ENCODE results near the gene SPEM1.

SPEM1 gene

GRCh38 chr17:7443499-7444485 is 23.7 kb downstream of the SPEM1 start:
- in situ Hi-C loops (cut with MboI; ENCODE audit: low sequenced_read_pairs, unreplicated experiment) = no loop called here
- DNase-seq (ENCODE audit: low spot score) = no peak
- TF ChIP-seq CTCF (IDR thresholded peaks at IDR 0.05; ENCODE audit: borderline replicate concordance, control extremely low read depth, extremely low read depth, insufficient read depth, missing control alignments) = no peak

- no peak for TF ChIP-seq CTCF (IDR thresholded peaks at IDR 0.05; ENCODE audit: borderline replicate concordance, control extremely low read depth, extremely low read depth, insufficient read depth, missing control alignments)
- in situ Hi-C loops (cut with MboI; ENCODE audit: low sequenced_read_pairs, unreplicated experiment) = no loop called here
- peak; percentile 80 for DNase-seq (ENCODE audit: low spot score)
Observed at GRCh38 chr17:7444682-7445618, 24.8 kb downstream of the SPEM1 start, which contains the start of gene CHRNB1. TSS of gene CHRNB1 (plus strand) at chr17:7445061. CDS start at chr17:7445128, 67 bp downstream.

GRCh38 chr17:7445619-7445968 is 25.5 kb downstream of the SPEM1 start:
- DNase-seq (ENCODE audit: low spot score) = peak; percentile 66
- in situ Hi-C loops (cut with MboI; ENCODE audit: low sequenced_read_pairs, unreplicated experiment) = no loop called here

GRCh38 chr17:7448461-7448860 is 28.3 kb downstream of the SPEM1 start:
- DNase-seq (ENCODE audit: low spot score) = no peak
- in situ Hi-C loops (cut with MboI; ENCODE audit: low sequenced_read_pairs, unreplicated experiment) = no loop called here
- no peak for TF ChIP-seq CTCF (IDR thresholded peaks at IDR 0.05; ENCODE audit: borderline replicate concordance, control extremely low read depth, extremely low read depth, insufficient read depth, missing control alignments)

More at GRCh38 chr17:7445619-7445968, 25.5 kb downstream of the SPEM1 start:
- no peak for TF ChIP-seq CTCF (IDR thresholded peaks at IDR 0.05; ENCODE audit: borderline replicate concordance, control extremely low read depth, extremely low read depth, insufficient read depth, missing control alignments)

- TF ChIP-seq CTCF (IDR thresholded peaks at IDR 0.05; ENCODE audit: borderline replicate concordance, control extremely low read depth, extremely low read depth, insufficient read depth, missing control alignments) = no peak
- no peak for DNase-seq (ENCODE audit: low spot score)
- in situ Hi-C loops (cut with MboI; ENCODE audit: low sequenced_read_pairs, unreplicated experiment) = no loop called here
Observed at GRCh38 chr17:7459961-7460545, 39.9 kb downstream of the SPEM1 start.

All from GM13976 (cell line).